ENCODE results near the gene BANP.
"Not testable (repeated sequence)": the region's sequence is repeated elsewhere in the genome, so short reads cannot be mapped to it uniquely, and the experiment has no call there.

The BANP gene

DNA sequence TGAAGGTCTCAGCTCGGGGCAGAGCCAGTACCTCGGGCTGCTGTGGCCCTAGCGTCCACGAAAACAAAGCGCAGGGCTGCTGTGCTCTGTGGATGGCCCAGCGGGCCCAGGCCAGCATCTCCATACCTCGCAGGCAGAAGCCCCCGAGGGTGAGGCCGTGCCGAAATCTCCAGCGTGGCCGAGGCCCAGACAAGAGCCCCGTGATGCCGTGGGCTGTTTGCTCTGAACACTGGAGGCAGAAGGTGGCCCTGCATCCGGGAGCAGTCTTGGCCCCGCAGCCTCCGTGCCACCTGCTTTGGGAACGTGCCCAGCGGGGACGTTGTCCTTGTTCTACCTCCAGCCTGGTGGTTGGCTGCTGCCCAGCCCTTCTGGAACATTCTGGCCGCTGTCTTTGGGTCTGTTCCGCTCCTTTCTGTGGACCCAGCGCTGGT lies 121.4 kb downstream of the BANP start:
- DNase-seq = no peak
- no peak for TF ChIP-seq GATA1 (IDR thresholded peaks at IDR 0.05; ENCODE audit: low read depth, low read length)
- TF ChIP-seq POLR2A (IDR thresholded peaks at IDR 0.05; ENCODE audit: low read length) = no peak

DNA sequence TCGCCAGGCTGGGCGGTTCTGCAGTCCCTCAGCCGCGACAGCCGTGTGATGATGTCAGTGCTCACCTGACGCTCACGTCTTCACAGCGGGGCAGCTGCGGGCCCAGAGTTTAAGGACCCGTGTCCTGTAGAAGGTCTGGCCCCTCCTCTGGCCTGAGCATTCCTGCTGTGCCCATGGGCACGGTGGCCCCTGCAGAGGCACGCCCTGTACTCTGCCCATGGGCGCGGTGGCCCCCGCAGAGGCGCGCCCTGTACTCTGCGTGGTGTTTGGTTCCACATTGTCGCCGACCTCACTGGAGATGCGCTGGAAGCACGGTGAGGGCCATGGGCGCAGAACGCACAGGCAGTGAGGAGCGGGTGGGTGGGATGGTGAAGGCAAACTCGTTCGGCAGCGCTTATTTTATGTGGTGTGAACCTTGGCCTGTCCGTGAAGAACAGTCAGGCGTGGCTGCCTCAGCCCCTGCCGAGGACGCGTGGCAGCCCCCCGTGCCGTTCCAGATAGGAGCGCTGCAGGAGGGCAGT lies 122.0 kb downstream of the BANP start:
- no peak for DNase-seq
- TF ChIP-seq POLR2A (IDR thresholded peaks at IDR 0.05; ENCODE audit: low read length) (no peak), GATA1 (IDR thresholded peaks at IDR 0.05; ENCODE audit: low read depth, low read length) (no peak)

DNA sequence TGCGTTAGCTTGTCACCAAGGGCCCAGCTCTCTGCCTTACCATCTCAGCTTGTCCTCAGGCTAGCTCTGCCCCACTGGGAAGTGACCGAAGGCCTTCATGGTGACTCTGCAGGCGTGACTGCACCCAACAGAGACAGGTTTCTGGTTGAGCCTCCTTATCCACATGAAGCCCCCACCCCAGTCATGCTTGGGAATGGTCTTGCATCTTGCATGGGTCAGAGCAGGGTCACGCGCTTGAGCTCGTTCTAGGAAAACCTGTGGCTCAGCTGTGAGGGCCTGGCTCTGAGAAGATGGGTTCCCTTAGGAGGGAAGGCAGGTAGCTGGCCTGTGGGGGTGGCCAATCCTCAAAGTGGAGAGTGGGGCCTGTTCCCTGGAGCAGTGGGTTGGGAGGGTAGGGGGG lies 122.8 kb downstream of the BANP start:
- TF ChIP-seq GATA1 (IDR thresholded peaks at IDR 0.05; ENCODE audit: low read depth, low read length) = no peak
- no peak for TF ChIP-seq POLR2A (IDR thresholded peaks at IDR 0.05; ENCODE audit: low read length)
- no peak for DNase-seq

GRCh38 chr16:88076211-88076931 lies 125.1 kb downstream of the BANP start:
- TF ChIP-seq POLR2A (IDR thresholded peaks at IDR 0.05; ENCODE audit: low read length) = no peak
- TF ChIP-seq GATA1 (IDR thresholded peaks at IDR 0.05; ENCODE audit: low read depth, low read length) = no peak
- no peak for DNase-seq

GRCh38 chr16:88076932-88077320 lies 125.7 kb downstream of the BANP start:
- not testable (repeated sequence) for DNase-seq

DNA sequence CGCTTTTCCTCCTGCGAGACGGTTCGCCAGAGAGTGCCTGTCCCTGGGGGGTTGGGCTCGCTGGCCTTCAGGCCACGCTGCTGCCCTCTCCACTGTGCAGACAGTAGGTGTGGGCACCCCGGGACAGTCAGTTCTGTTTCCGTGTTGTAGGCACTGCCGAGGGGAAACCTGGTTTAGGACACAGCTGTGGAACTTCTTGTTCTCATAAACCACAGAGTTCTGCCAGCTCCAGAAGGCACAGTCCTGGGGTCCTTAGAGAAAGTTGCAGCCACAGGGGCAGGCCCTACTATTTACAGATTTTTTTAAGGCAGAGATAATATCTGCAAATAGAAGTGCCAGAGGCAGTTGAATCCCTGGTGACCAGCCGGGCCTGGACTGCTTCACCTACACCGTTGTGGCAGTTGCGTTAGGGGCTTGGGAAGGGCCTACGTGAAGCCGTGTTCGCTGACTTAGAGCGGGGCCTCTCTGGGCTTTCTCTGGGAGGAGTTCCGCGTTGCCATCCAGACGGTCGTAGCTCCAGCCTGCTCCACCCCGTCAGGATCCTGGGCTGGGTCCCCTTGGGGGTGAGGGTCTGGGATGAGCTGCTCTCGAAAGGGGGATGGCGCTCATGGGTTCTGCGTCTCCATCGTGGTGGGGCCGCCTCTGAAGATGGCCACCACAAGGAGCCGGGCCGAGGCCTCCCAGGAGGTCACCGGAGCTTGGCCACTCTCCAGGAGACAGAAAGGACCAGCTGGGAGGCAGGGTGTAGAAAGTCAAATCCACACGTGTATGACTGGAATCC lies 126.3 kb downstream of the BANP start:
- no peak for TF ChIP-seq GATA1 (IDR thresholded peaks at IDR 0.05; ENCODE audit: low read depth, low read length)
- TF ChIP-seq POLR2A (IDR thresholded peaks at IDR 0.05; ENCODE audit: low read length) = no peak
- DNase-seq = no peak

DNA sequence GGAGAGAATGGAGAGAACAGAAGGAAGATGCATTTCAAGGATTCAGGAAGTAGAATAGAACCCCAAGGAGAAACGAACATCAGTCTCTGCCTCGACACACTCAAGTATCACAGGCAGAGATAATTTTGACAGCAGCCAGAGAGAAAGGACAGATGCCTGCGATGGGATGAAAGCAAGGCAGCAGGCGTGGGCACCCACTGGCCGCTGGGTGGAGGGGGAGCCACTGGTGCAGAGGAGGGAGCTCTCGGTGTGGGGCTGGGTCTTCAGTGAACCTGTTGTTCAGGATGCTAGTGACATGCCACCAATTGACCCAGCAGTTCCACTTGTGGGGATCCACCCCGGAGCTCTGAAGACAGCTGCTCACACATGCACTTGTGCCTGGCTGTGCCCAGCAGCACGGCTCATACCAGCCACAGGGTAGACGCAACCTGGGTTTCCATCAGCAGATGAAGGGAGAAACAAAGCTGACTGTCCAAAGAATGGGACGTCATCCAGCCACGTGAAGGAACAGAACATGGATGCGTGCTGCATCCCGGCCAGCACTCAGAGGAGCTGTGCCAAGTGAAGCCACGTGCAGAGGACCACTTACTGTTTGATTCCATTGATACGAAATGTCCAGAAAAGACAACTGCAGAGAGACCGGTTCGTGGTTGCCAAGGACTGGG lies 127.0 kb downstream of the BANP start:
- no peak for DNase-seq
- TF ChIP-seq GATA1 (IDR thresholded peaks at IDR 0.05; ENCODE audit: low read depth, low read length) = no peak
- TF ChIP-seq POLR2A (IDR thresholded peaks at IDR 0.05; ENCODE audit: low read length) = no peak

DNA sequence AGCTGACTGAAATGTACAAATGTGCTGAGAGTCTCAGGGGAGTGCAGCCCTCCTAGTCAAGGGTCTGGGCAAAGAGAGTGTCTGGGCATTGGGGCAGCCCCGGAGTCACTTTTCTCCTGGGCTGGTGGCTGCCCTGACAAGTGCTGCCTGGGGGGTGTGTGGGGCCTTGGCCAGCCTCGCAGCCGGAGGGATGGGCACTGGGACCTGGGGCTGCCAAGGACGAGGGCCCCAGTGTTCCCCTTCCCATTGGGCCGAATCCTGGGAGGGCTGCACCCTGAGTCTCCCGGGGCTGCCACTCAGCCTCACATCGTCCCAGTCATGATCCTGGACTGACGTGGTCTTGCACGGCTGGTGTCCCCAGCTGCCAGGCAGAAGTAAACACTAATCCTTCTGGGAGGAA lies 132.3 kb downstream of the BANP start:
- no peak for TF ChIP-seq GATA1 (IDR thresholded peaks at IDR 0.05; ENCODE audit: low read depth, low read length)
- no peak for TF ChIP-seq POLR2A (IDR thresholded peaks at IDR 0.05; ENCODE audit: low read length)
- no peak for DNase-seq

- TF ChIP-seq GATA1 (IDR thresholded peaks at IDR 0.05; ENCODE audit: low read depth, low read length) (no peak), POLR2A (IDR thresholded peaks at IDR 0.05; ENCODE audit: low read length) (no peak)
- no peak for DNase-seq
These were observed 133.6 kb downstream of the BANP start for GRCh38 chr16:88084881-88085280.

DNA sequence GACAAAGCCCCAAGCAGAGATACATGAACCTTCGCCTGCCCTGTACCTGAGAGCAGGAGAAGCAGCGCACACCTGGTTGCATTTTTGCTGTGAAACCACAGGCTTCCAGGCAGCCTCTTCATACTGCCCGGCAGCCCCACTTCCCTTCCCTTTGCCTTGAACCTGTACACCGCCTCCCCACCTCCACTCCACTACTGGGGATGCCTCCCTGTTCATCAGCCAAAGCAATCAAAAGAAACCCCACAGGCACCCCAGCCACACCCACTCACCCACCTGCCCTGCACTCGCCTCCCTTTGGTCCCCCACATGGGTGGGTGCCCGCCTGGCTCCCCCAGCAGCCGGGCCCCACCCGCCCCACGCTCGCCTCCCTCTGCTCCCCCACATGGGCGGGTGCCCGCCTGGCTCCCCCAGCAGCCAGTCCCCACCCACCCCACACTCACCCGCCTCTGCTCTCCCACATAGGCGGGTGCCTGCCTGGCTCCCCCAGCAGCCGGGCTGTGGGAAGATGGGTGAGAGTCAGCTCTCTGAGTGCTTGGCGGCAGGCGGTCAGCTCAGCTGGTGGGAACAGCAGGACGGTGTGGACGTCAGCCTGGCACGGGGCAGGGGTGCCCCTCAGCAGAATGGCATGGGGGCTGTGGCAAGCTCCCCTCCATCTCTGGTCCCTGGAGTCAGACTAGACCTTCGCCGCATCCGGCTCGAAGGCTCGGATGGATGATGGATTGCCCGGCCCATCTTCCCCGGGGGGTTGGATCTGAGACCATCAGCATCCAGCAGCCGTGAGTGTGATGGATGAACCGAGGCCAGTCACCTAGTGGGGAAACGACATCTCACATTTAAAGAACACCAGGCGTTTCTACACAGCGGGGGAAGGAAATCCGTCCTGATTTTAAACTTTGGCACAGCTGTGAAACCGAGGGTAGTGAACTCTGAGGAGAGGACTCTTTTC lies 135.6 kb downstream of the BANP start:
- DNase-seq = no peak
- TF ChIP-seq POLR2A (IDR thresholded peaks at IDR 0.05; ENCODE audit: low read length) (no peak), GATA1 (IDR thresholded peaks at IDR 0.05; ENCODE audit: low read depth, low read length) (no peak)

GRCh38 chr16:88087517-88087877 lies 136.3 kb downstream of the BANP start:
- DNase-seq = no peak
- no peak for TF ChIP-seq GATA1 (IDR thresholded peaks at IDR 0.05; ENCODE audit: low read depth, low read length)
- no peak for TF ChIP-seq POLR2A (IDR thresholded peaks at IDR 0.05; ENCODE audit: low read length)

- TF ChIP-seq GATA1 (IDR thresholded peaks at IDR 0.05; ENCODE audit: low read depth, low read length) = no peak
- no peak for TF ChIP-seq POLR2A (IDR thresholded peaks at IDR 0.05; ENCODE audit: low read length)
- no peak for DNase-seq
These were observed 136.9 kb downstream of the BANP start for GRCh38 chr16:88088161-88088581.

GRCh38 chr16:88088611-88089010 lies 137.4 kb downstream of the BANP start:
- DNase-seq = not testable (repeated sequence)

- not testable (repeated sequence) for DNase-seq
These were observed 137.8 kb downstream of the BANP start for GRCh38 chr16:88089071-88089470.

- not testable (repeated sequence) for DNase-seq
These were observed 138.6 kb downstream of the BANP start for GRCh38 chr16:88089632-88090376.

- not testable (repeated sequence) for DNase-seq
These were observed 139.3 kb downstream of the BANP start for GRCh38 chr16:88090377-88091175.

GRCh38 chr16:88091221-88091971 lies 140.2 kb downstream of the BANP start:
- DNase-seq = not testable (repeated sequence)

Data from erythroblast (primary cell).